HG03280 (cell line): Measurements from ENCODE around the gene RELCH.

ENCODE experiments used
- ATAC-seq: cut with Tn5 transposase; IDR thresholded peaks from one replicate; pipeline ENCODE4 v1.9.1; 2021; ENCODE audit warnings: mild to moderate bottlenecking, moderate library complexity; ENCODE audit not compliant: unreplicated experiment

The RELCH gene

DNA sequence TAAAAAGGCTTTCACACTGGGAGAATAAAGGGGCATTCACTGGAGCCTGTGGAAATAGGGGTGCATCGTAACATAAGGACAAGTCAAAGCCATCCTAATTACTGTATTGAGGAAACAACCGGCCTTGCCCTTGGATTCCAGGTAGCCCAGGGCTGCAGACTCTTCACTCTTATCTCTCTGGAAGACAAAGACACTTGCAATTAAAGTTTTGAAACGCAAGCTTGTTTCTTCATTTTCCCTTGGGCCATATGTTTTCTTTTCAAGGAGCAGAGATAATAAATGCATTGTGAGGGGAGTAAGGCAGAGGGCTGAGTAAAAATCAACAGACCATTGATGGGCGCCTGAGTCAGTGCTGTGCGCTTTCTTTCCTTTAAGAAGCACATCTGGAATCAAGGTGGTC, 149.6 kb downstream of the RELCH start:
- no peak for ATAC-seq

DNA sequence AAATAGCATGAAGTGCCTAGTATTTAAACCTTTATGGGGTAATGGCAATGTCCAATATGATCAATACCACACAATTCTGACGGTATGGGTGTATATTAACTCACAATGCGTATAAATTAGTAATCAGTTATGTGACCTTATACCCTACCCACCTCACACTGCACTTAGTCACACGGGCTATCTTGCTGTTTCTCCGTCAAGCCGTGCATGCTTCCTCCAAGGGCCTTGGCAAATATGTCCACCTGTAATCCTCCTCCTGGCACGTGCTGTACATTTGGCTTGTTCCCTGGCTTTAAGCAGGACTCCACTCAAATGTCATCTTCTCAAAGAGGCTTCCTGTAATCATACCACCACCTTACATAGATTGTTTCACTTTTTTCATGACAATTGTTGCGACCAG, 150.3 kb downstream of the RELCH start:
- ATAC-seq, result no peak

DNA sequence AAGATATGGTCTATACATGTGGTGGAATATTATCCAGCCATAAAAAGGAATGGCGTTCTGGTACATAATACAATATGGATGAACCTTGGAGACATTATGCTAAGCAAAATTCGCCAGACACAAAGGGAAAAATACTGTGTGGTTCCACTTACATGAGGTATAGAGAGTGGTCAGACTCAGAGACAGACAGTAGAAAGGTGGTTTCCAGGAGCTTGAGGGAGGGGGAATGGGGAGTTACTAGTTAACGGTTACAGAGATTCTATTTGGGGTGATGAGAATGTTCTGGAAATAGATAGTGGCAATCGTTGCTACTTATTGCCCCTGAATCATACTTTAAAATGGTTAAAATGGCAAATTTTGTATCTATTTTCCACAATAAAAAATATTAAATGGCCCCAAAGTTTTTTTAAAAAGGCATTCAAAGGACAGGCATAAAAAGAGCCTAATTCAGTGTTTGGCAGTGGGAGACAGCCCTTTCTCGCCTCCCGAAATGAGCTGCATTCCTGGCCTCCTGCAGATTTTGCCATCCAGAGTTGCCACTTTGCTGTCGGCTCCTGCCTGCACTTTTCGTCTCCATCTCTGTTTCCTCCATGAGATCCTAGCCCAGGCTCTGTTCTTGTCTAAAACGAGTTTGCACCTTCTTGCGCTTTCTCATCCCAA, 151.5 kb downstream of the RELCH start:
- no peak for ATAC-seq

DNA sequence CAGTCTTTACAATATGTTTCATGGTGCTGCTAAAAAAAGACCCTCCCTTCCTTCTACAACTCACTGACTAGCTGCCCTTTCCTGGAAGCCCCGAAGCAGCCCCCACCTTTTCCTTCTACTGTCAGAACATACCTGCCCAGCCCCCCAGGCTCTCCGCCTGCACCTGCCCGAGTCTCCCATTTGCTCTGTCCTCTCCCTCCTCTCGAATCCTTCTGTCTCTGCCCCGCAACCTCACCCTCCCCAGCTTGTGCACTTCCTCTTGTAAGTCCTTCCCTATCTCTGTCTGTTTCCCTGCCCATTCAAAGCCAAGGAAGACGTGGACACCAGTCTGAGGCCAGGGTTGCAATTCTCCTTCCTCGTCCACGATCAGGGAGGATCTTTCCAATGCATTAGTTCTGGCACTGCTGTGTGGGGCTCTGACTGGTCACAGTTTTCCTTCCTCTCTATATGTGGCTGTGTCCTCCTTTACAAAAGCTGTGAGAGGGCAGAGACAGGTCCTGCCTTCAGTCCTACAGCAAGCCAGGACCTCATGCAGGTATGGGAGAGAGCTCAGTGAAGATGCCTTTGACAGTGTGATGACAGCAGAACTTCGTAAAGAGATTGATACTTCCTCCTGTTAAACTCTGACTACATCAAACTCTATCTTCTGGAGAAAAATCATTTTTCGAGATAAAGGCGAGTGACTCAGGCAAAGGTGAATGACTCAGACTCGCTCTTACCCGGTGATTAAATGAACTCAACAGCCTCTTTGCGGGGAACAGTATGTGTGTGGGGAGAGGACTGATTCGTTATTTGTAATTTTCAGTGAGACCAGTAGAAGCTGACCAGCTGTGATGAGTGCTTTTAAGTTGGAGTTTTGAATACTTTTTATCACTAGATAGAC, 152.3 kb downstream of the RELCH start:
- no peak for ATAC-seq

DNA sequence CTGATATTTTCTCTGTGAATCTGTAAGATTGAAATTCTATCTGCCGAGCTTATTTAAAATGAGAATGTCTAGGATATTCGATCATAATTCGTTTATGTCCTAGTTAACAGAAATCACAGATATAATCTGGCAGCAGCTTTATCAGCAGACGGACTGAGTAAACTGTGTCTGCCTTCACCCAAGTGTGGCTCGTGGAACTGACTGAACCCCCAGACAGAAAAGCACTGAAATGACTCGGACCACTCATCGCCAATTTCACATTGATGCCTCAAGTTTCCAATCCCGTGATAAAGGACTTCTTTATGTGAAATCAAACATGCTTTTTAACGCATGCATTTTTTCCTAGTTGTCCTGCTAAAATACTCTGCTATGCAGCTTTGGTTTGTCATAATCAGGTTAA, 153.9 kb downstream of the RELCH start:
- no peak for ATAC-seq

DNA sequence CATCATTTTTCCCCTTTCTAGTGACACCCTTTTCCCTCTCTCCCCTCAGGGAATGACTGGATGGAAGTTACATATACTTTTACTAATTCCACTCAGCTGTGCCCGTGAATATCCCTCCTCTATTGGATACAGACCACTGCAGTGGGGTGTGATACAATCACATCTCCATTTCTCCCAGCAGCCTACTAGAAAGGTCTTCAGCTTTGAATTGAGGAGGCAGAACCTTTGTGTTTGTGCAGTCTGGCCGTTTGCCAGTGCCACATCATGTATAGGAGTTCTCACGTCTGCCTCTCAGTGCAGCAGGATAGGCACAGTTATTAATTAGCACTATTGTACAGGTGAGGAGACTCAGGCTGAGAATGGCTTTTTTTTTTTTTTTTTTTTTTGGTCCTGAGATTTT, 154.4 kb downstream of the RELCH start:
- ATAC-seq, result no peak

DNA sequence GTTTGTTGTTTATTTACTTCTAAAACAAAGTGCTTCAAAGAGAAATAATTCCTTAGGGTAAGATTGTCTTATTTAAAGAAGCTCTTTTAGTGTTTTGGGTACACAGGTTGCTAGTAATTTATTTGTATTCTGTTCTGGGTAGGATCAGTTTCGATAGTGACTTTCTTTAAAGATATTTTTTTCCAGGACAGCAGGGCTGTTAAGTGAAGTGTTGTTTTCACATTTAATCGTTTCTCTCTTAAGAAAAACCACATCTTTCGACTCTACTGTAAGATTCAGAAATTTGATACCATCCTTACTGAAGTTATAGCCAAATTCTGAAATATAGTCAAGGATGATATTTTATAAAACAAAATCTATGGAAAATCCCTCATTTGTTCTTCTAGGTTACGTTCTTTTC, 155.8 kb downstream of the RELCH start:
- no peak for ATAC-seq

DNA sequence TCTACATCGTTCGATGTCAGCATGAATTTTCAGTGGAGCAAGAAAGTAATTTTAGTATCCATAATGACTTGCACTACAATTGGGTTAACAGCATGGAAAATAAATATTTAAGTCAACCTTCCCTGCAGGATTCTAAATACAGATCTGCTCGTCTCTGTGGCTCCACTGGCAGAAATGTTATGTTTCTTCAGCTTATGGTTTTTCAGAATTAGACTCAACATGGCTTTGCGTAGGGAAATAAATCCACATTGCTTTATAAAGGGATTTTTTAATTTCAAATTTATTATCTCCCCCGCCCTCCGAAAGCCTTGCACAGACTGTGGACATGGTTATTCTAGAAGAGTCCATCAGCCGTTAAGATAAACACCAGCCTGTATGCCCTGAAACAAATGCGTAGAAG, 156.3 kb downstream of the RELCH start:
- ATAC-seq, result no peak

DNA sequence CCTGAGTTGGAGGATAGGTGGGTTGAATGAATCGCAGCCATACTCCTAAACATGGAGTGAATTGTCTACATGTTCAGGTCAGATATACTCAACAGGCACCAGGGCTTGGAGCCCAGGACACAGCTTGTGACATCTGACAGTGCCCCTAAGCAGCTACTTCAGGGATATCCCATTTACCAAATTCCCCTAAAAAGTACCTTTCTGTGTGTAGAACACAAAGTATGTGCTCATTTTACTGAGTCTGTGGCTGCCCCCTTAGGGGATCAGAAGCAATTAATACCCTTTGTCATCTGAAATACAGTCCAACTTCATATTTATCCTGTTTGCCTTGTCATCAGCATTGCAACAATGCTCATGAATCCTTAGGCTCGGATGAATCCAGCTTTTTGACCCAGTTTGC, 158.9 kb downstream of the RELCH start:
- ATAC-seq, result no peak

DNA sequence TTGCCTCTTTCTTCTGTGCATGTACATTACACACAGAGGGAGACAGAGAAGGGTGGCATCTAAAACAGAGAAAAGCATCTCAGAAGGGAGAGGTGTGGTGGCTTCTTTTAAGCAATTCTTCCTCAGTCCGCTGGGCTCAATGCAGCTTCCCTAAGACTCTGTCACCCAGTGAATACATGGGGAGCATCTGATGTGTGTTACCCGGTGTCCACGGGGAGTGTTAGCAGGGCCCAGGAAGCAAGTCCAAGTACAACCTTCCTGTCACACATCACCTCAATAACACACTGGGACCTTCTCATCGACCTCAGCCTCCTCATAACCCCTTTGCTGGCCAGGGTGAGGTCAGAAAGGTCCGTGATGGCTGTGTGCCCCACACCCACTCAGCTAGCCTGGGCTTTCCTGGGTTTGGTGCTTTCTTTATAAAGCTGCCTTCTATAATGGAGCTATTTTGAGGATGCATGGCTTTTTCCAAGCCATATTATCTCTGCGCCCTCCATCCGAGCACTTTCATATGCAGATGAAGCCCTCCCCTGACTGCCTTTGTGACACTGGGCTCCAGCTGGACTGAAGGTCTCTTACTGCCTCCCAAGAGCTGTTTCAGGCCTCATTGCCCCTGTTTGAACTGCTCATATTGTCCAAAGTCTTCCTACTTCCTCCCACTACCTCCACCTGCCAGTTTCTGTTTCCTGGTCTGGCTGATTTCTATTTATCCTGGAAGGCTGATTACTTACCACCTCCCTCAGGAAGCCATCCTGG, 159.5 kb downstream of the RELCH start:
- ATAC-seq, result no peak

DNA sequence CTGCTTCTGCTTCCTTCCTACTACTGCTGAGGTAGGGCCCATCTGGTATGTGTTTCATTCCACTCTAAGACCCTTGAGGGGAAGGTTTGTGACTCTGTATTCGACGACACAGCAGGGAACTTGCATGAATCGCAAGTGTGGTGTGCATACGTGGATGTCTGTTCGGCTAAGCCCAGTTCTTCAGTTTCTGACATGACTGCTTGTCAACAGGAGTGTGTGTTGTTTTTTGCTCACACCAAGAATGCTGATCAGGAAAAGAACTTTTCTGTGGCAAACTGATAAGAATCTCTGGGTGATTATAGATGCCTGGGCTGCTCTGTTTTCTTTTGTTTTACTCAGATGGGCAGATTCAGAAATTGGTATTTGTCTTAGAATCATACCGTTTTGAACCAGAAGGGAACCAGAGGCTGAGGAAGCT, 160.0 kb downstream of the RELCH start:
- no peak for ATAC-seq

DNA sequence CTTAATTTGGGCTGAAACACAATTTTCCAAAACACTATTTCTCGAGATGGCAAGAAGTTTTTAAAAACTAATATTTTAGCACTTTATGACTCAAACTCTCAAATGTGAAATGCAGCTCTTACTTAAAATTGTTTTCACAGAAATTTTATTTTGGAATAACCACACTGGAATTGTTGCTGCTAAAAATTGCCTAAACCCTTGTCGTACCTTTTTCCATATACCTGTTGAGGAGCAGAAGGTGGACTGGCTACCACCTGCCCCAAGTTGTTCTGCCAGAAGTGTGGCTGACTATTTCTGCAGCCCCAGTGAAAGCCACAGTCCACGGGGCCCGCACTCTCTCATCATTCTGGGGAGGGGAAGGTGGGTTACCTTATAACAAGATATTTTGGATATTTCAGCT, 161.4 kb downstream of the RELCH start:
- ATAC-seq, result no peak

DNA sequence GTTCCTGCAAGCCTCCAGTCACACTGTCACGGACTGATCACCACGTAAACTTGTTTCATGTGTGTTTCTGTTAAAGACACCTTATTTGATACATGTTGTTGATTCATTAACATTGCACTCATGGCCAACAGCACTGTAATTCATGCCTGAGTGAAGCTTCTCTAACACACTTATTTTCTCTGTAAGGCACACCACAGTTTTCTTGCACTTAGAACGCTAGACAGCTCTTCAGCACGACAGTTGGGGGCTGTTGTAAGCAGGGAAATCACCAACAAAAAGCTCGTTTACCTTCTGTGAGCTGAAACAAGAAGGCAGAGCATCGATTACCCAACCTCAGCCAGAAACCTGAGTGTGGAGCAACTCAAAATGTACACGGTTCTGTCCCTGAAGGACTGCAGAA, 166.1 kb downstream of the RELCH start:
- ATAC-seq, result no peak

DNA sequence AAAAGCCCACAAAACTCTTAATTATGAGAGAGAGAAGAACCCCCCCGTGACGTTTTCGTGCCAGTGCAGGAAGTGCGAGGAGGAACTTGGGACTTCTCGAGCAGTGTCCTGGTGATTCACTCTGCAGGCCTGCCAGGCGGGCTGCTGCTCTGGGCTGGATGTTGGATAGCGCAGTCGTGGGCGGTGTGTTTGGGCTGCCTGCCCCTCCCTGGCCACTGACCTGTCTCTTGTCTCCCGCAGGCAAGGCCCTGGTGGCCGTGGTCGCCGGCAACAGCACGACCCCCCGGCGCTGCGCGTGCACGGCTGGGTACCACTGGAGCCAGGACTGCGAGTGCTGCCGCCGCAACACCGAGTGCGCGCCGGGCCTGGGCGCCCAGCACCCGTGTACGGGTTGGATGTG, 167.1 kb downstream of the RELCH start:
- no peak for ATAC-seq

DNA sequence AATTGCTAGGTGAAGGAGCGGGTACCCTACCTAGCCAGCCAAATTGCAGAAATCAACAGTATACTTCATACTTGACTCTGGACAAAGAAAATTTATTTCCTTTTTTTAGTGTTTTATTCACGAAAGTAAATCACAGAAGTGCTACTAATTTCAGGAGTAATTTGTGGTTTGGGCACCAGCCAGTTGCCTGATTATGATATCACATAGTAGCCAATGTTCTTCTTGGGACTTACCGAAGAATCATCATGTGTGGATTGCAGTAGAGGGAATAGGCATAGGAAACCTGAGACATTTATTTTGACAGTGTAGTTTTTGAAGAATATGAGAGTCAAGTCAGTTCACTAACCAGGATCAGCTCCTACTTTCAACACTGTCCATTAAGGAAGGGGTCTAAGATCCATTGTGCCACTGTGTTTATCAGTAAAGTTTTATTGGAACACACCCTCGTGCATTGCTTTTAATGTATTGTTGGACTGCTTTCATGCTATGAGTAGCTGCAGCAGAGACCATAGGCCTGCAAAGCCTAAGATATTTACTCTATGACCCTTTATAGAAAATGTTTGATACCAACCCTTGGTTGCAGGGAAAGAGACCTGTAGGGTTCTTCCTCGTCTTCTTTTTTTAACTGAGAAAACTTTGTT, 170.1 kb downstream of the RELCH start:
- ATAC-seq, result no peak
